HG03097 (cell line): Measurements from ENCODE around the gene TEX264.

Experiments
- ATAC-seq: cut with Tn5 transposase; IDR thresholded peaks from one replicate; pipeline ENCODE4 v1.9.1; 2021; ENCODE audit not compliant: unreplicated experiment, low FRiP score

The TEX264 gene

GRCh38 chr3:51691949-51692348 is 20.9 kb downstream of the TEX264 start:
- no peak for ATAC-seq

GRCh38 chr3:51692980-51693395 is 21.9 kb downstream of the TEX264 start:
- no peak for ATAC-seq

DNA sequence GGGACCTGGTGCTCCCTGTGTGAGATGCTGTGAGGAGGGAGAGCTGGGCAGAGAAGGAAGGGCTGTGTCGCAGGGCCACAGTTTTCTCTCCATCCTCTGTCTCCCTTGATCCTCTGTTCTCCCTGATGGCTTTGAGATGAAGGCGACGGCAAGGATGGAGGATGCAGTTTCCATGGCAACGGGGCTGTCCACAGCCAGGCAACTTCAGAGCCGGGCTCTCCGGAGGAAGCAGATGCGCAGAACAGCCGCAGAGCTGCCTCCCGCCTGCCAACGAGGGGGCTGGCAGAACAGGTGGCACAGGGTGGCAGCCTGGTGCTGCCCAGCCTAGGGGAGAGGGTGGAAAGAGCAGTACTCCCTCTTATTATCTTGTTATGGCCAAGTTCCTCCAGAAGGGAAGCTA is 25.9 kb downstream of the TEX264 start:
- no peak for ATAC-seq

GRCh38 chr3:51698209-51698608 is 27.2 kb downstream of the TEX264 start:
- no peak for ATAC-seq

- ATAC-seq: no peak
These were observed 29.4 kb downstream of the TEX264 start for GRCh38 chr3:51700403-51700802.

DNA sequence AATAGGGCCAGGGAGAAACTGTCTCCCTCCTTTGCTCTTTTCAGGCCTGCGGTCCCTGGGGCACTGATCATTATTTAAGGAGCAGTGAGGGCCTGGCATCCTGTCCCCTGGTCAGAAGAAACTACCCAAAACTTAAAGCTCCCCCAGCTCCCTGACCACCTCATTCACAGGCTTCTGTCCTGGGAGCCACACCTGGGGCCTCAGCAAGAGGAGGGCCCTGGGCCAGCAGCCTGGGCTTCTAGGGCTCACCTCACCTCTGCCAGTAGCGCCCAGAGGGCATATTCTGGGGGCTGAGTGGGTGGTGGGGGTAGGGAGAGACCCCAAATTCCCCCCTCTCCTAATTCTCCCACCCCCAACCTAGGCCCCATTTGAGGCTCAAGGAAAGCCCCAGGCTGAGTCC is 31.1 kb downstream of the TEX264 start:
- ATAC-seq: no peak

DNA sequence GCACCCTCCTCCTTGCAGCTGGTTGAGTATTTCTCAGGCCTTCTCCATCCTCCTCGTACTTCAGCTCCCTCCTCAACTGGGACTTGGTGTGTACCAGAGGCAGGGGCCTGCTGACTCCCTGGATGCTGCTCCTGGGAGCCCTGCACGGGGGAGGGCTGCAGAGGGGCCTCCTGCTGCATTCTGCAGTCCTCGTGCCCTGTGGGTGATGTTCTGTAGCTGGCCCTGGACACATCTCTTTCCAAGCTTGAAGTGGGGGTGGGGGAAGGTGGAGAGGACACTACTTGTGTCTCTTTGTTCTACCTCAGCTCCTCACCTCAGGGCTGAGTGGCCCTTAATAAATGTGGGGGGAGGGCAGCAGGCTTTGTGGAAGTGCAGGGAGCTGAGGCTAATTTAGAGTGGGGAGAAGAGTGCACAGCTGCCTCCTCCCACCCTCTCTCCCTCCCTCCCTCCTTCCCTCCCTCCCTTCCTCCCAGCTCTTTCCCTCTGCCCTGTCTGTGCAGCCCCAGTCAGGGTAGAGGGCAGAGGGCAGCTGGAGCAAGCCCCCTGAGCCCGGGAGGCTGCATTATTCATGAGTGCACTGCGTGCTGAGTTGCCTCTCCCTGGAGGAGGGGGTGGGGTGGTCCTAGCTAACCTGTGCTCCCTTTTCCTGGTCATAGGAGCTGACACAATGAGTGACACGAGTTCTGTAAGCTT is 32.2 kb downstream of the TEX264 start:
- ATAC-seq: no peak

- no peak for ATAC-seq
These were observed 32.9 kb downstream of the TEX264 start for GRCh38 chr3:51703761-51704510.

DNA sequence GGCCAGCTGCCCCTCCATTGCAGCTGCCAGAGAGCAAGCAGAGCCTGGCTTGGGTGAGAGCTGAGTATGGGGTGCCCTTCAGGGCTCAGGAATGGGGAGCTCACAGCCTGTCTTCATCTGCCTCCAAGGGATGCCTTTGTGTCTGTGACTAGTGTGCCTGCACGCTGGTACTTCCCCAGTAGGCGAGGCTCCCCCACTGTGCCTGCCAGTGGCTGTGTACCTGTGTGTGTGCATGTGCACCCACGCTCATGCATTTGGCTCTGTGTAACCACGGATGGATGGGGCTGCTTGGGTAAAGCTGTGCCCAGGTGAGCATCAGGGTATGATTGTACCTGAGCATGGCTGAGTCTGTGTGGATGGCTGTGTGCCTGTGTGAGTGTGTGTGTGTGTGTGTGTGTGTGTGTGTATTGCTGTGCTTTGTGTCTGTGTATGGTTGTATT is 33.5 kb downstream of the TEX264 start:
- ATAC-seq: no peak

DNA sequence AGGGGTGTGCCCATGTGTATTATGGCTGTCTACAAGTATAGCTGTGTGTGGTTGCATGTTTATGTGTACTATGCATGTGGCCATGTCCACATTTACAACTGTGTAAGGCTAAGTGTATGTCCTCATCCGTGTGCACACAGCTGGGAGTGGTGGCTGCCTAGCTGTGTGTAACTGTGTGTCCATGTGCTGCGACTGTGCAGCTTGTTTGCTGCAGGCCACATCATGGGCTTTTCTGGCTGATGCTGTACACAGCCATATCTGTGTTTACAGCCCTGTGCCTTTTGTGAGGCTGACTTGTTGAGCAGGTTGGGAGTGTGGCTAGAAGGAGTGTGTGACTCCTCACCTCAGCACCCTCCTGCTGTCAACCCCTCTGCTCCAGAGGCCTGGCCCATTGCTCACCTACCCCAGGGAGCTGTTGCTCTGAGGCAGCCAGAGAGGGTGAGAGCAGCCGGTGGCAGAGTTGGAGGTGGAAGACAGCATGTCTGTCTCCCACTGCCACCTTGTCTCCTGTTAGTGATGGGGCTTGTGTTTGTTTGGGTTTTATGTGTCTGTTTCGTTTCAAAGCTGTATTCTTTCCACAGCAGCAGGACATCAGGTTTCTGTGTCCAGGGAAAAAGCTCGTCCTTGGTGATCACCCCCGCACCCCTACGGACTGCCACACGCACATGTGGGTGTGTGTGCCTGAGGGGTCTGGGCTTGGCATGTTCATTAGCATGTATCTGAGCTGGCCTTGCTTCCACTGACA is 34.4 kb downstream of the TEX264 start:
- ATAC-seq: no peak

- no peak for ATAC-seq
These were observed 35.0 kb downstream of the TEX264 start for GRCh38 chr3:51706021-51706485.

GRCh38 chr3:51706788-51707731 is 36.0 kb downstream of the TEX264 start, which contains the start of gene GRM2:
Gene GRM2 (plus strand): TSS chr3:51707068. CDS start chr3:51708984, 1,916 bp downstream.
- no peak for ATAC-seq

- no peak for ATAC-seq
These were observed 37.3 kb downstream of the TEX264 start for GRCh38 chr3:51708216-51708845.

DNA sequence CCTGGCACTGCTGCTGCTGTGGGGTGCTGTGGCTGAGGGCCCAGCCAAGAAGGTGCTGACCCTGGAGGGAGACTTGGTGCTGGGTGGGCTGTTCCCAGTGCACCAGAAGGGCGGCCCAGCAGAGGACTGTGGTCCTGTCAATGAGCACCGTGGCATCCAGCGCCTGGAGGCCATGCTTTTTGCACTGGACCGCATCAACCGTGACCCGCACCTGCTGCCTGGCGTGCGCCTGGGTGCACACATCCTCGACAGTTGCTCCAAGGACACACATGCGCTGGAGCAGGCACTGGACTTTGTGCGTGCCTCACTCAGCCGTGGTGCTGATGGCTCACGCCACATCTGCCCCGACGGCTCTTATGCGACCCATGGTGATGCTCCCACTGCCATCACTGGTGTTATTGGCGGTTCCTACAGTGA is 38.0 kb downstream of the TEX264 start:
- no peak for ATAC-seq

DNA sequence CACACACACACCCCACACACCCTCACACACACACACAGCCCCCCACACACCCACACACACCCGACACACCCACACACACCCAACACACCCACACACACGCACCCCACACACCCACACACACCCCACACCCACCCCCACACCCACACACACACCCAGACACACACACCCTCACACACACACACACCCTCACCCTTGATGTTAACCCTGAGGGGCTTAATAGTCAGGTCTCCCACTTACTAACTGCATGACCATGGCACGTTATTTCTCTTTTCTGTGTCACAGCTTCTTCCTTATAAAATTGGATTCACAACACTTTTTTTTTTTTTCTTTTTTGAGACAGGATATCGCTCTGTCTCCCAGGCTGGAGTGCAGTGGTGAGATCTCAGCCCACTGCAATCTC is 38.6 kb downstream of the TEX264 start:
- ATAC-seq: no peak

GRCh38 chr3:51710631-51711351 is 39.7 kb downstream of the TEX264 start:
- no peak for ATAC-seq

DNA sequence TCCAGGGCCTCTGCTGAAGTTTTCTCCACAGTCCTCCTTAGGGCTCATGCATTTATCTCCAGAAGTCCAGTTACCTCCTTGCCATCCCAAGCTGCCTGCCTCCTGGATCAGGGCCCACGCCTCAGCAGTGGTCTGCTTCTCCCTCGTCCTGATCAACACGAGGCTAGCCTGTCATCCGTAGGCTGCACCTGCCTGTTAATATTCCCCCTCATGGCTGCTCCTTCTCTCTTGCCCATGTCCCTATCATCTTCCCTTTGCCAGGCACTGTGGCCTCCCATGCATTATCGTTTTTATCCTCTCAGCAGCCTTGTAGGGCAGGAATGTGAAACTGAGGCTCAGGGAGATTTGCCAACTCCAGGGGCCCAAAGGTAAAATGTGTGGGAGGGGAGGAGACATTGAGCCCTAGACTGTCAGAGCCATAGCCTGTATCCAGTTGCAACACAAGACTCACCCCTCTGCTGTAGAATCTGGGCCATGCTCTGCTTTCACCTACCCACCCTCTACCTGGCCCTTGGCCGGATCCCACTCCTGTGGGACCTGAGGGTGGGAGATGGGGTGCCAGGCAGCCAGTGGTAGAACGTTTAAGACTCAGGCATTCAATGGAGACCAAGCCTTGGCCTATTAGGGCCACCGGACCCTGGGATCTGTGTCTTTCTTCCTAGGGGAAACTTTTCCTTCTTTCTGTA is 40.4 kb downstream of the TEX264 start:
- no peak for ATAC-seq

DNA sequence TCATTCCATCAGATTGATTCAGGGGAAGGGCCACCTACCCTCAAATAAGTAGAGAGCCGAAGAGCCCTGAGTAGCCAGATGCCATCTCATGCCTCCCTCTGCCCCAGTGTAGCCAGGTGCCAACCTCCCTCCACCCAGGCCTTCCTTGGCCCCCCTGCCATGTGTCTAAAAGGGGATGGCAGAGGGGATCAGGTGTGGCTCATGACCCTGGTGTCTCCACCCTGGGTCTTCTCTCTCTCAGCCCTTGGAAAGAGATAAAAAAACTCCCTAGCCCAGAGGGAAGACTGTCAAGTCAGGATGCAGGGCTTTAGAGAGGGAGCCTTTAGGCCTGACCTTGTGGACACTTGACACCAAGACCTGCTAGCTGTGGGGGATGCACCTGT is 41.0 kb downstream of the TEX264 start:
- ATAC-seq: no peak
